Measurements from ENCODE around the gene AKT2.
"Not testable (repeated sequence)": the region's sequence is repeated elsewhere in the genome, so short reads cannot be mapped to it uniquely, and the experiment has no call there.

Gene AKT2

GRCh38 chr19:40284501-40285352 is at the start of gene AKT2:
TSS of gene AKT2 (minus strand) at chr19:40285345. CDS start at chr19:40265267, 20,078 bp downstream.
- DNase-seq: peak; percentile 86

GRCh38 chr19:40333083-40333482 is 47.9 kb upstream of the AKT2 start:
- not testable (repeated sequence) for DNase-seq

GRCh38 chr19:40332669-40333068 is 47.5 kb upstream of the AKT2 start:
- no peak for DNase-seq

GRCh38 chr19:40331052-40331451 is 45.9 kb upstream of the AKT2 start:
- DNase-seq: peak; percentile 13

- DNase-seq: no peak
Observed at GRCh38 chr19:40326201-40326600, 41.1 kb upstream of the AKT2 start.

- no peak for DNase-seq
Observed at GRCh38 chr19:40323705-40324104, 38.6 kb upstream of the AKT2 start.

GRCh38 chr19:40322951-40323615 is 37.9 kb upstream of the AKT2 start:
- DNase-seq: no peak

GRCh38 chr19:40322271-40322610 is 37.1 kb upstream of the AKT2 start:
- no peak for DNase-seq

- DNase-seq: no peak
Observed at GRCh38 chr19:40321566-40322270, 36.6 kb upstream of the AKT2 start.

GRCh38 chr19:40321076-40321475 is 35.9 kb upstream of the AKT2 start:
- no peak for DNase-seq

GRCh38 chr19:40320558-40320935 is 35.4 kb upstream of the AKT2 start:
- DNase-seq: no peak

GRCh38 chr19:40317338-40317737 is 32.2 kb upstream of the AKT2 start:
- no peak for DNase-seq

- DNase-seq: no peak
Observed at GRCh38 chr19:40315812-40316470, 30.8 kb upstream of the AKT2 start.

GRCh38 chr19:40314656-40315055 is 29.5 kb upstream of the AKT2 start:
- no peak for DNase-seq

GRCh38 chr19:40313229-40313983 is 28.3 kb upstream of the AKT2 start:
- DNase-seq: no peak

GRCh38 chr19:40312533-40312932 is 27.4 kb upstream of the AKT2 start:
- no peak for DNase-seq

GRCh38 chr19:40309666-40310065 is 24.5 kb upstream of the AKT2 start:
- DNase-seq: no peak

- DNase-seq: peak; percentile 75
Observed at GRCh38 chr19:40305403-40305802, 20.3 kb upstream of the AKT2 start.

- no peak for DNase-seq
Observed at GRCh38 chr19:40304306-40304705, 19.2 kb upstream of the AKT2 start.

GRCh38 chr19:40303765-40304164 is 18.6 kb upstream of the AKT2 start:
- DNase-seq: no peak

- DNase-seq: no peak
Observed at GRCh38 chr19:40302224-40303011, 17.3 kb upstream of the AKT2 start.

- no peak for DNase-seq
Observed at GRCh38 chr19:40300668-40301067, 15.5 kb upstream of the AKT2 start.
